ENCODE measurements around the gene DNAH17.
A peak's percentile ranks its signal among the peaks of the same experiment; 100 is the strongest.

Gene DNAH17

GRCh38 chr17:78488867-78489634 is 88.1 kb downstream of the DNAH17 start:
- no peak for TF ChIP-seq ARNTL (CRISPR knock-in tag; IDR thresholded peaks at IDR 0.05; ENCODE audit: borderline replicate concordance, low read depth)
- no peak for TF ChIP-seq OSR1 (CRISPR knock-in tag; IDR thresholded peaks at IDR 0.05)
- no peak for TF ChIP-seq BACH2 (CRISPR knock-in tag; IDR thresholded peaks at IDR 0.05; ENCODE audit: borderline replicate concordance)
- TF ChIP-seq SNAI2 (CRISPR knock-in tag; IDR thresholded peaks at IDR 0.05) = no peak
- TF ChIP-seq TOX (CRISPR knock-in tag; IDR thresholded peaks at IDR 0.05; ENCODE audit: borderline replicate concordance) = no peak
- no peak for TF ChIP-seq ZNF565 (CRISPR knock-in tag; conservative IDR thresholded peaks at IDR 0.05; ENCODE audit: low read depth)
- TF ChIP-seq, protein P1, sequence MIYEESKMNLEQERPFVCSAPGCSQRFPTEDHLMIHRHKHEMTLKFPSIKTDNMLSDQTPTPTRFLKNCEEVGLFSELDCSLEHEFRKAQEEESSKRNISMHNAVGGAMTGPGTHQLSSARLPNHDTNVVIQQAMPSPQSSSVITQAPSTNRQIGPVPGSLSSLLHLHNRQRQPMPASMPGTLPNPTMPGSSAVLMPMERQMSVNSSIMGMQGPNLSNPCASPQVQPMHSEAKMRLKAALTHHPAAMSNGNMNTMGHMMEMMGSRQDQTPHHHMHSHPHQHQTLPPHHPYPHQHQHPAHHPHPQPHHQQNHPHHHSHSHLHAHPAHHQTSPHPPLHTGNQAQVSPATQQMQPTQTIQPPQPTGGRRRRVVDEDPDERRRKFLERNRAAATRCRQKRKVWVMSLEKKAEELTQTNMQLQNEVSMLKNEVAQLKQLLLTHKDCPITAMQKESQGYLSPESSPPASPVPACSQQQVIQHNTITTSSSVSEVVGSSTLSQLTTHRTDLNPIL (CRISPR knock-in tag; IDR thresholded peaks at IDR 0.05; ENCODE audit: low read depth) = no peak
- no peak for TF ChIP-seq ZNF8 (CRISPR knock-in tag; IDR thresholded peaks at IDR 0.05)
- ATAC-seq = peak; percentile 13; the same call in 1 of the 3 replicates

GRCh38 chr17:78488156-78488555 is 89.0 kb downstream of the DNAH17 start:
- TF ChIP-seq PPARA (CRISPR knock-in tag; IDR thresholded peaks at IDR 0.05; ENCODE audit: borderline replicate concordance) = no peak
- no peak for TF ChIP-seq SNAI2 (CRISPR knock-in tag; IDR thresholded peaks at IDR 0.05)
- no peak for ATAC-seq

DNA sequence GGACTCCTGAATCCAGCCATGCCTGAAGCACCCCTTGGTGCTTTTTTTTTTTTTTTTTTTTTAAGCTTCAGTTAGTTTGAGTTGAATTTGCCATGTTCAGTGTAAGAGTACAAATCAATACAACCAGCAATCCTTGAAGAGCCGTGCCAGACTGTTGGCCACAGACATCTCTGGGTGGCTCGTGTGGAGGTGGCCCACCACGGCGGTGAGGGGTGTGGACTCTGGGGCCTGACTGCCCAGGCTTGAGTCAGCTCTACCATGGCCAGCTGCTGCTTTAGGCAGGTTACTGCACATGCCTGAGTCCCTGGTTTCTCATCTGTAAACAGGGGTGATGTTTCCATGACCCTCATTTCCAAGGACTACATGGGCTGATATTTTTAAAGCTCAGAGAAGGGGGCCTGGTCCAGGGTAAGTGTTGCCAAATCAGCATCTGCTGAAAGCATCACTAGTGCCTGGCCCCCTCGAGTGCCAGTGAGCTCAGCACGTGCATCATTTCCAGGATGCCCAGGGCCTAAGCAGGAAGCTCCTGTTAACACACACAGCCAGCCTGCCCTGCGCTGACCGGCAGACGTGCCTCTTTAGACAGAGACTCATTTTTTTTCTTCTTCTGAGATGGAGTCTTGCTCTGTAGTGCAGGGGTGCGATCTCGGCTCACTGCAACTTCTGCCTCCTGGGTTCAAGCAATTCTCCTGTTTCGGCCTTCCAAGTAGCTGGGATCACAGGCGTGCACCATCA is 90.1 kb downstream of the DNAH17 start:
- TF ChIP-seq CSDC2 (CRISPR knock-in tag; IDR thresholded peaks at IDR 0.05) (no peak), TSHZ2 (CRISPR knock-in tag; IDR thresholded peaks at IDR 0.05) (no peak), ISL1 (CRISPR knock-in tag; IDR thresholded peaks at IDR 0.05) (no peak)
- ATAC-seq = no peak; the same call in 2 of the 3 replicates

GRCh38 chr17:78486228-78486802 is 90.9 kb downstream of the DNAH17 start:
- no peak for ATAC-seq
- TF ChIP-seq PPARA (CRISPR knock-in tag; IDR thresholded peaks at IDR 0.05; ENCODE audit: borderline replicate concordance) (no peak), ZNF70 (CRISPR knock-in tag; IDR thresholded peaks at IDR 0.05) (no peak), ZFP3 (CRISPR knock-in tag; IDR thresholded peaks at IDR 0.05) (no peak)

GRCh38 chr17:78485290-78486168 is 91.7 kb downstream of the DNAH17 start:
- ATAC-seq = no peak
- TF ChIP-seq ZNF8 (CRISPR knock-in tag; IDR thresholded peaks at IDR 0.05) (no peak), TSHZ2 (CRISPR knock-in tag; IDR thresholded peaks at IDR 0.05) (no peak), PATZ1 (CRISPR knock-in tag; IDR thresholded peaks at IDR 0.05; ENCODE audit: borderline replicate concordance) (no peak), ZNF70 (CRISPR knock-in tag; IDR thresholded peaks at IDR 0.05) (no peak), ZNF565 (CRISPR knock-in tag; conservative IDR thresholded peaks at IDR 0.05; ENCODE audit: low read depth) (no peak), TOX (CRISPR knock-in tag; IDR thresholded peaks at IDR 0.05; ENCODE audit: borderline replicate concordance) (no peak)
- TF ChIP-seq, protein P2, sequence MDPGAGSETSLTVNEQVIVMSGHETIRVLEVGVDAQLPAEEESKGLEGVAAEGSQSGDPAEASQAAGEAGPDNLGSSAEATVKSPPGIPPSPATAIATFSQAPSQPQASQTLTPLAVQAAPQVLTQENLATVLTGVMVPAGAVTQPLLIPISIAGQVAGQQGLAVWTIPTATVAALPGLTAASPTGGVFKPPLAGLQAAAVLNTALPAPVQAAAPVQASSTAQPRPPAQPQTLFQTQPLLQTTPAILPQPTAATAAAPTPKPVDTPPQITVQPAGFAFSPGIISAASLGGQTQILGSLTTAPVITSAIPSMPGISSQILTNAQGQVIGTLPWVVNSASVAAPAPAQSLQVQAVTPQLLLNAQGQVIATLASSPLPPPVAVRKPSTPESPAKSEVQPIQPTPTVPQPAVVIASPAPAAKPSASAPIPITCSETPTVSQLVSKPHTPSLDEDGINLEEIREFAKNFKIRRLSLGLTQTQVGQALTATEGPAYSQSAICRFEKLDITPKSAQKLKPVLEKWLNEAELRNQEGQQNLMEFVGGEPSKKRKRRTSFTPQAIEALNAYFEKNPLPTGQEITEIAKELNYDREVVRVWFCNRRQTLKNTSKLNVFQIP (CRISPR knock-in tag; IDR thresholded peaks at IDR 0.05; ENCODE audit: borderline replicate concordance, low read depth) = no peak

Measured in SK-N-SH treated with all-trans-retinoic acid at 6 μM for 48 hours (cell line).